Colonic mucosa (tissue), 4 donors: Measurements from ENCODE around the gene EML5. TPM values are rescaled to one million over a fixed set of nuclear protein-coding genes. Genes with fewer than 3 reads are reported as not detected.

Experiments
- DNase-seq: peaks from one replicate; pipeline ENCODE4 v3.0.0-alpha.2; 2020
- H3K27ac ChIP-seq: fragments of 200-600 bp; one replicate; pipeline ENCODE4 v1.8.0; 2021
- H3K27me3 ChIP-seq: fragments of 200-600 bp; one replicate; pipeline ENCODE4 v1.8.0; 2021
- H3K36me3 ChIP-seq: fragments of 200-600 bp; one replicate; pipeline ENCODE4 v1.8.0; 2021
- H3K4me1 ChIP-seq: fragments of 200-600 bp; one replicate; pipeline ENCODE4 v1.8.0; 2021; ENCODE audit warnings: mild to moderate bottlenecking
- H3K4me3 ChIP-seq: fragments of 200-600 bp; one replicate; pipeline ENCODE4 v1.8.0; 2021
- H3K9ac ChIP-seq, 2 donors: one replicate each; pipeline ENCODE4 v1.7.0; 2013; ENCODE audit warnings: control low read depth in 2 of 2, low read depth in 2 of 2, low read length in 2 of 2
- H3K9me3 ChIP-seq: fragments of 200-600 bp; one replicate; pipeline ENCODE4 v1.8.0; 2021
- CTCF ChIP-seq: fragments of 200-600 bp; IDR thresholded peaks from one replicate; pipeline ENCODE4 v1.8.0; 2022; ENCODE audit warnings: antibody characterized with exemption, mild to moderate bottlenecking
- intact Hi-C: fragments of 100-400 bp; cut with DNase I; formaldehyde crosslinking; loops from one replicate; pipeline ENCODE4 v1.14.1; 2022
- total RNA-seq, 2 donors: library from RNA; stranded (reverse); fragmentation: NEBNext Ultra II Directional in 1 of 2; extraction: Animal tissue kit (Norgen Biotek cat#: 25700) in 1 of 2; gene quantifications; one replicate each; pipeline ENCODE4 v1.2.1, GENCODE V29; 2021
- donor health status: healthy.
- donor health status: DM: no; HTN: no; CAD: no.
- donor health status: DM: no; HTN: no; CAD: no.

EML5 gene
- total RNA-seq, 2 donors from 2014 or later: 0.93 to 1.2 TPM

DNA sequence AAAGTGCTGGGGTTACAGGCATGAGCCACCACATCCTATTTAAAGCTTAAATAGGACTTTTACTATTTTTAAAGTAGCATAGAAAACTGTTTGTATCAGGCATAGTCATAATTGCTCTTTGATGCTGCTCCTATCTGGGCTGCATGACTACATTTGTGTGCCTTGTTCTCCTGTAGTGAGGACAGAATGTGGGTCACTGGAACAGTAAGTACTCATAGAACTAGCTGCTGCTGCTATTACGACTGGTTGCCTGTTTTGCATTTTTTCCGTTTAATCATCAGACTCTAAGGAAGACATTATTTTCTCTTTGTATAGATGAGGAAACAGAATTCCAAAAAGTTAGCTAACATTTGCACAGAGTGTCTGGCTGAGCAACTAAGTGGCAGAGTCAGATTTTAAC lies 187.2 kb downstream of the EML5 start:
- Histone ChIP-seq H3K9me3 (no peaks in the 10 kb centered on the region), H3K27me3 (no peaks in the 10 kb centered on the region), H3K27ac (no peak overlapping the region), H3K4me1 (no peaks in the 10 kb centered on the region), H3K9ac (no peak overlapping the region), H3K36me3 (no peaks in the 10 kb centered on the region), H3K4me3 (no peak overlapping the region)
- no peak for TF ChIP-seq CTCF
- DNase-seq: no peak
- intact Hi-C loops: no loop called here

DNA sequence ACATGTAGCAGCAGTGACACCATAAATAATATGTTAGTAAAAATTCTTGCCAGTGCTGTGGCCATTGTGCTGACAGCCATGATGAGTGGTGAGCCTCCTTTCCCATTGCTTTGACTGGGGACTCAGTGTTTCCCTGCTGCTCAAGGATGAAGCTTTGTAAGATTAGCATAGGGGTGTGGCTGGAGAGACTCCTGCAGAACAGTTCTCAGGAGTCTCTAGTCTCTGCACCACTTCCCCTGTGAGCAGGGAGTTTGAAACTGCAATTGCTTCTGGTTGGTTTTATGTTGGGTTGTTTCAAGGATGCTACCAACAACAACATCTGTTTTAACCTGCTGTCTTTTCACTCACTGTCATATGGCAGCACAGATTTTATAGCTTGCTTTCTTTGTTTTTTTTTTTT lies 188.5 kb downstream of the EML5 start:
- H3K27ac ChIP-seq: no peak overlapping the region
- no peak overlapping the region for H3K4me3 ChIP-seq
- no peak overlapping the region for H3K9ac ChIP-seq
- no peaks in the 10 kb centered on the region for H3K27me3 ChIP-seq
- no peaks in the 10 kb centered on the region for H3K9me3 ChIP-seq
- no peaks in the 10 kb centered on the region for H3K4me1 ChIP-seq
- no peak for TF ChIP-seq CTCF
- H3K36me3 ChIP-seq: no peaks in the 10 kb centered on the region
- intact Hi-C loops: no loop called here
- DNase-seq: no peak

GRCh38 chr14:88599761-88600439 lies 192.9 kb downstream of the EML5 start:
- Histone ChIP-seq H3K27me3 (no peaks in the 10 kb centered on the region), H3K27ac (no peak overlapping the region), H3K9me3 (no peaks in the 10 kb centered on the region), H3K36me3 (peaks cover 4% of the 10 kb centered on the region), H3K4me3 (no peak overlapping the region), H3K9ac (no peak overlapping the region), H3K4me1 (no peaks in the 10 kb centered on the region)
- TF ChIP-seq CTCF: no peak
- intact Hi-C loops: no loop called here
- no peak for DNase-seq

- no peaks in the 10 kb centered on the region for H3K9me3 ChIP-seq
- no peak overlapping the region for H3K4me3 ChIP-seq
- no peak overlapping the region for H3K27ac ChIP-seq
- DNase-seq: no peak
- H3K9ac ChIP-seq: no peak overlapping the region
- peaks cover 4% of the 10 kb centered on the region for H3K36me3 ChIP-seq
- no peak for TF ChIP-seq CTCF
- H3K4me1 ChIP-seq: no peaks in the 10 kb centered on the region
- H3K27me3 ChIP-seq: no peaks in the 10 kb centered on the region
- intact Hi-C loops: no loop called here
These were observed 193.4 kb downstream of the EML5 start for GRCh38 chr14:88599326-88599725.

- no peaks in the 10 kb centered on the region for H3K27me3 ChIP-seq
- no peaks in the 10 kb centered on the region for H3K4me1 ChIP-seq
- no peak overlapping the region for H3K9ac ChIP-seq
- intact Hi-C loops: no loop called here
- no peak for DNase-seq
- no peaks in the 10 kb centered on the region for H3K9me3 ChIP-seq
- H3K27ac ChIP-seq: no peak overlapping the region
- no peak overlapping the region for H3K4me3 ChIP-seq
- H3K36me3 ChIP-seq: peaks cover 4% of the 10 kb centered on the region
- no peak for TF ChIP-seq CTCF
These were observed 194.6 kb downstream of the EML5 start for GRCh38 chr14:88598097-88598675.
